Nephron (organoid): ENCODE measurements around the gene S1PR2.
"Not testable (repeated sequence)": the region's sequence is repeated elsewhere in the genome, so short reads cannot be mapped to it uniquely, and the experiment has no call there.

ENCODE experiments used
- H3K27ac Mint-ChIP-seq, 3 experiments: 2 replicates each; pipeline ENCODE4 v1.8.0; 2020; ENCODE audit warnings: mixed read lengths in 3 of 3, mild to moderate bottlenecking in 2 of 3, moderate library complexity in 1 of 3
- H3K27me3 Mint-ChIP-seq: 2 replicates; pipeline ENCODE4 v1.8.0; 2021; ENCODE audit warnings: low read depth, mild to moderate bottlenecking, moderate library complexity, mixed read lengths
- H3K36me3 Mint-ChIP-seq: 2 replicates; pipeline ENCODE4 v1.8.0; 2020; ENCODE audit warnings: low read depth, mixed read lengths
- H3K4me1 Mint-ChIP-seq: 2 replicates; pipeline ENCODE4 v1.8.0; 2020; ENCODE audit warnings: mixed read lengths
- H3K4me3 Mint-ChIP-seq, 3 experiments: 2 replicates each; pipeline ENCODE4 v1.8.0; 2020; ENCODE audit warnings: mild to moderate bottlenecking in 3 of 3, mixed read lengths in 3 of 3, moderate library complexity in 2 of 3
- H3K9me3 Mint-ChIP-seq: 2 replicates; pipeline ENCODE4 v1.8.0; 2020; ENCODE audit warnings: mixed read lengths
- CTCF ChIP-seq, 3 experiments: fragments of 200-600 bp; sonication (generic); IDR thresholded peaks; one replicate each; pipeline ENCODE4 v1.5.0; 2021; ENCODE audit warnings: antibody characterized with exemption in 3 of 3; ENCODE audit not compliant: unreplicated experiment in 3 of 3

S1PR2 gene

DNA sequence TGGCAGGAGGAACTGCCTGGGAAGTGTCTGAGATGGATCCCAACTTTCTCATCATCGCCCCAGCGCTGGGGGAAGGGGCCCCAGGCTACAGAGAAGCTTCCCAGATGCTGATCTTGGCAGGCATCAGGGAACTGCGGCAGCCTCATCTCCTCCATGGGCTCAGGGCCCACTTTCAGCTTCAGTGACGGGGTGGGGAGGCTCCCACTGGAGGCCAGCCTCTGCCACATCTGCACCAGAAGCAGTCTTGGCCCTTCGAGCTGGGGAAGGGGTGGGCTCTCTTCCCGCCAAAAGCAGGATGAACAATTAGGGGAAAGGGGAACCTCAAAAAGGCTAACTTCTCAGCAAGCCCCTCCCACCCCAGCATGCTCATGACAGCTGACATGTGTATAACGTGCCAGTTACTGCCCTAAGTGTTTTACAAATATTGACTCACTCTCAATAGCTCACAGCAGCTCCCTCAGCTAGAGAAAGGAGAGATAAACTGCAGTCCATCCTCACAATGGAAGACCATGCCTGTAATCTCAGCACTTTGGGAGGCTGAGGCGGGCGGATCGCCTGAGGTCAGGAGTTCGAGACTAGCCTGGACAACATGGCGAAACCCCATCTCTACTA lies 7.1 kb upstream of the S1PR2 start:
- TF ChIP-seq CTCF (IDR thresholded peaks at IDR 0.05; ENCODE audit: unreplicated experiment in 3 of 3), result no peak
- Mint-ChIP-seq H3K27me3 (no peaks in the 10 kb centered on the region), H3K4me3 (peak overlapping the region in 2 of 3 experiments; percentile 62 to 66), H3K9me3 (no peaks in the 10 kb centered on the region), H3K36me3 (no peaks in the 10 kb centered on the region), H3K27ac (peak overlapping the region; percentile 93 to 100 (median 99)), H3K4me1 (peaks cover 27% of the 10 kb centered on the region)

GRCh38 chr19:10237702-10238101 lies 6.6 kb upstream of the S1PR2 start:
- Mint-ChIP-seq H3K36me3 (no peaks in the 10 kb centered on the region), H3K4me1 (peaks cover 27% of the 10 kb centered on the region), H3K4me3 (peak overlapping the region in 2 of 3 experiments; percentile 62 to 66)

GRCh38 chr19:10235409-10235808 lies 4.3 kb upstream of the S1PR2 start:
- Mint-ChIP-seq H3K4me1 (peaks cover 32% of the 10 kb centered on the region), H3K4me3 (peak overlapping the region in 1 of 3 experiments; percentile 40), H3K27ac (peak overlapping the region; percentile 97 to 99 (median 98))
- not testable (repeated sequence) for H3K36me3 Mint-ChIP-seq, H3K9me3 Mint-ChIP-seq, H3K27me3 Mint-ChIP-seq

More at GRCh38 chr19:10237702-10238101, 6.6 kb upstream of the S1PR2 start:
- TF ChIP-seq CTCF (IDR thresholded peaks at IDR 0.05; ENCODE audit: unreplicated experiment in 3 of 3), result no peak
- Mint-ChIP-seq H3K9me3 (no peaks in the 10 kb centered on the region), H3K27ac (peak overlapping the region; percentile 93 to 100 (median 99)), H3K27me3 (no peaks in the 10 kb centered on the region)

DNA sequence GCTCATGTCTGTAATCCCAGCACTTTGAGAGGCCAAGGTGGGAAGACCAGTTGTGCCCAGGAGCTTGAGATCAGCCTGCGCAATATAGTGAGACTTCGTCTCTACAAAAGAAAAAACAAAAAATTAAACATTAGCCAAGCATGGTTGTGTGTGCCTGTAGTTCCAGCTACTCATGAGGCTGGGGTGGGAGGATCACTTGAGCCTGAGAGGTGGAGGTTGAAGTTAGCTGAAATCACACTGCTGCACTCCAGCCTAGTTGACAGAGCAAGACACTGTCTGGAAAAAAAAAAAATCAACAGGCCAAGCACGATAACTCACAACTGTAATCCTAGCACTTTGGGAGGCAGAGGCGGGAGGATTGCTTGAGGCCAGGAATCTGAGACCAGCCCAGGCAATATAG lies 3.9 kb upstream of the S1PR2 start:
- Mint-ChIP-seq H3K27me3 (no peaks in the 10 kb centered on the region), H3K4me1 (peaks cover 32% of the 10 kb centered on the region), H3K9me3 (no peaks in the 10 kb centered on the region), H3K36me3 (no peaks in the 10 kb centered on the region), H3K27ac (peak overlapping the region; percentile 97 to 99 (median 98)), H3K4me3 (peak overlapping the region in 1 of 3 experiments; percentile 40)
- TF ChIP-seq CTCF (IDR thresholded peaks at IDR 0.05; ENCODE audit: unreplicated experiment in 3 of 3), result no peak

DNA sequence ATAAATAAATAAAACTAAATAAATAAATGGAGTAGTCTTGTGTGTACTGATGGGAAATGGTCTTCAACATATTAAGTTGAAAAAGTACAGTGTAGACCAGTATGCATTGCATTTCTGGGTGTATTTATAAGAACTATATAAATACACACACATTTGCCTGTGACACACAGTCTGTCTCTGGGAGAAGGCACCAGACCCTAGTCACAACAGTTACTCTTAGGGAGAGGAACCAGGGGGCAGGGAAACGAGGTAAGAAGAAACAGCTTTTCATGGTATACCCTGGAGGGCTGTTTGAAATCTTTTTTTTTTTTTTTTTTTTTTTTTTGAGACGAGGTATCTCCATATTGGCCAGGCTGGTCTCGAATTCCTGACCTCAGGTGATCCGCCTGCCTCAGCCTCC lies 2.8 kb upstream of the S1PR2 start:
- TF ChIP-seq CTCF (IDR thresholded peaks at IDR 0.05; ENCODE audit: unreplicated experiment in 3 of 3), result no peak
- peak overlapping the region in 2 of 3 experiments; percentile 61 to 84 for H3K27ac Mint-ChIP-seq
- H3K27me3 Mint-ChIP-seq, result no peaks in the 10 kb centered on the region
- H3K9me3 Mint-ChIP-seq, result no peaks in the 10 kb centered on the region
- no peak overlapping the region for H3K4me3 Mint-ChIP-seq
- no peaks in the 10 kb centered on the region for H3K36me3 Mint-ChIP-seq
- H3K4me1 Mint-ChIP-seq, result peaks cover 38% of the 10 kb centered on the region

- Mint-ChIP-seq H3K9me3 (no peaks in the 10 kb centered on the region), H3K27ac (peak overlapping the region; percentile 79 to 93 (median 88)), H3K36me3 (no peaks in the 10 kb centered on the region), H3K4me3 (peak overlapping the region; percentile 84 to 94 (median 91)), H3K27me3 (no peaks in the 10 kb centered on the region), H3K4me1 (peaks cover 25% of the 10 kb centered on the region)
- TF ChIP-seq CTCF (IDR thresholded peaks at IDR 0.05; ENCODE audit: unreplicated experiment in 3 of 3), result no peak
Measured at GRCh38 chr19:10231612-10232228, 589 bp upstream of the S1PR2 start.
